Stimulated activated CD8-positive, alpha-beta memory T cell treated with anti-CD3 and anti-CD28 coated beads, Interleukin-15, amount 100 ng/mL, for 24 hours (primary cell): Measurements from ENCODE around the gene PCDHGA7.
"Not testable (repeated sequence)": the region's sequence is repeated elsewhere in the genome, so short reads cannot be mapped to it uniquely, and the experiment has no call there.

Source experiments
- DNase-seq: peaks from one replicate; pipeline ENCODE4 v3.0.0-alpha.2; 2020; ENCODE audit warnings: low read depth

Gene PCDHGA7

DNA sequence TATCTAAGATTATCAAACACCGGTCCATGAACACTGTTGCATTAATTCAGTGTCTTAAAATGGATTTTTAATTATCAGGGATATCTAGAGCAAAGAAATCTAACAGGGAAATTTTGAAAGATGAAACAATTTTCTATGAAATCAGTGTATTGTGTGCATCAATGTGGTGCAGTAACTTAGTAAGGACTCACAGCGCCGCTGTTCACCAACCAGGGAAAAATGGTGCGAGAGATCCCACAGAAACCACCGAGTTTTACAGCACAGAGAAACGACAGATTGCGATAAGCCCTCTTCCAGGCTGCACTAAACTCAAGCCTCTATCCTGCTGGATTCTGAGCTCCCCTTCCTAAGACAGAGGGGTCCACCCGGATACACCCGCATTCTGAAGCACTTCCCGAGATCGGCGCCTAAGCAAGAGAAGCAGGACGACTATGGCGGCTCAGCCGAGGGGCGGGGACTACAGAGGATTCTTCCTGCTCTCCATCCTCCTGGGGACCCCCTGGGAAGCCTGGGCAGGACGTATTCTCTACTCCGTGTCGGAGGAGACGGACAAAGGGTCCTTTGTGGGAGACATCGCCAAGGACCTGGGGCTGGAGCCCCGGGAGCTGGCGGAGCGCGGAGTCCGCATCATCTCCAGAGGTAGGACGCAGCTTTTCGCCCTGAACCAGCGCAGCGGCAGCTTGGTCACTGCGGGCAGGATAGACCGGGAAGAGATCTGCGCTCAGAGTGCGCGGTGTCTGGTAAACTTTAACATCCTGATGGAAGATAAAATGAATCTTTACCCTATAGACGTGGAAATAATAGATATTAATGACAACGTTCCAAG, at the start of gene PCDHGA7:
TSS of gene PCDHGA7 (plus strand) at position 274 of the 826 bp plus-strand sequence. CDS start at position 432, 158 bp downstream.
- no peak for DNase-seq

GRCh38 chr5:141338538-141339306, 43.8 kb upstream of the PCDHGA7 start, which contains the start of gene PCDHGA2:
Gene PCDHGA2 (plus strand): TSS chr5:141338760.
- DNase-seq, result no peak

- not testable (repeated sequence) for DNase-seq
These were observed 41.7 kb upstream of the PCDHGA7 start for GRCh38 chr5:141340781-141341354.

DNA sequence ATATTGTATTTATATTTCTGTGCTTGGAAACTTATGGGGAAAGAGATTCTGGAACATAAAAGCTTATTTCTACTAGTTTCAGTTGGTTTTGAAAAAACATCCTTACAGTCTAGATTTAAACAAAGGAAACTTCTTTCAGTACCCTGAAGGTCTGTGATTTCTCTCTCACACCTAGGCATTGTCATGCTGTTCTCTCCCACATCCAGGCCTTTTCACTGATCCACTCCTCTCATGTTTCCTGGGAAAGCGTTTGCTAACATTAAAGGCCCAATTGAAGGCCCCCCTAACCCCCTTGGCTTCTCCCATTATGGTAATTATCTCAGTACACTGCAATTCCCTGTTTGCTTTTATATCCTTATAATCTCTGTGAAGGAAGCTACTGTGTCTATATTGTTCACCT, 39.8 kb upstream of the PCDHGA7 start:
- DNase-seq, result no peak

GRCh38 chr5:141343242-141343952, 39.1 kb upstream of the PCDHGA7 start, which contains the start of gene PCDHGA3:
Gene PCDHGA3 (plus strand): TSS chr5:141343829. CDS start chr5:141344034, 205 bp downstream.
- no peak for DNase-seq

- DNase-seq, result no peak
These were observed 38.5 kb upstream of the PCDHGA7 start for GRCh38 chr5:141343953-141344463.

- no peak for DNase-seq
These were observed 37.2 kb upstream of the PCDHGA7 start for GRCh38 chr5:141345327-141345726.

DNA sequence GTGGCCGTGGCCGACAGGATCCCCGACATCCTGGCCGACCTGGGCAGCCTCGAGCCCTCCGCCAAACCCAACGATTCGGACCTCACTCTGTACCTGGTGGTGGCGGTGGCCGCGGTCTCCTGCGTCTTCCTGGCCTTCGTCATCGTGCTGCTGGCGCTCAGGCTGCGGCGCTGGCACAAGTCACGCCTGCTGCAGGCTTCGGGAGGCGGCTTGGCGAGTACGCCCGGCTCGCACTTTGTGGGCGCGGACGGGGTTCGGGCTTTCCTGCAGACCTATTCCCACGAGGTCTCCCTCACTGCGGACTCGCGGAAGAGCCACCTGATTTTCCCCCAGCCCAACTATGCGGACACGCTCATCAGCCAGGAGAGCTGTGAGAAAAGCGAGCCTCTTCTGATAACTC, 36.5 kb upstream of the PCDHGA7 start:
- not testable (repeated sequence) for DNase-seq

DNA sequence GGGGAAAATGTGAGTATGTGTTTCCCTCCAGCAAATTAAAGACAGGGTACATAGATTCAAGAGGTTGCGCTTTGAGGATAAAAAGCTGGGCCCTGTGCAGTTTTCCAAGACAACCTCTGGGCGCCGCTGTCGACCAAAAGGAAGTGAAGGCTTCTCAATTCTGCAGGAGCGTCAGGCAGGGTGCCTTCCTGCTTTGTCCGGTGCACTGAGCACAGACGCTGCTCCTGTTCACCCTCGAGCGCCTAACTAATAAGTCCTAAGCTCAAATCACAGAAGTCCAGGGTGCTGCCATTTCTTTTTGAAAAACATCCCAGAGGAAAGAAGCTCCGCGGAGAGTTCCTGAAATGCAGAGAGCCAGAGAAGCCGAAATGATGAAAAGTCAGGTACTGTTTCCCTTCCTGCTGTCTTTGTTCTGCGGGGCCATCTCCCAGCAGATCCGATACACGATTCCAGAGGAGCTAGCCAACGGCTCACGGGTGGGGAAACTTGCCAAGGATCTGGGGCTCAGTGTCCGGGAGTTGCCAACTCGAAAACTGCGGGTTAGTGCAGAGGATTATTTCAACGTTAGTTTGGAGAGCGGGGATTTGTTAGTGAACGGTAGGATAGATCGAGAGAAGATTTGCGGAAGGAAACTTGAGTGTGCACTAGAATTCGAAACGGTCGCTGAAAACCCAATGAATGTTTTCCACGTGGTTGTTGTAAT, 32.5 kb upstream of the PCDHGA7 start, which contains the start of gene PCDHGB1:
TSS of gene PCDHGB1 (plus strand) at position 183 of the 703 bp plus-strand sequence. CDS start at position 345, 162 bp downstream.
- no peak for DNase-seq

DNA sequence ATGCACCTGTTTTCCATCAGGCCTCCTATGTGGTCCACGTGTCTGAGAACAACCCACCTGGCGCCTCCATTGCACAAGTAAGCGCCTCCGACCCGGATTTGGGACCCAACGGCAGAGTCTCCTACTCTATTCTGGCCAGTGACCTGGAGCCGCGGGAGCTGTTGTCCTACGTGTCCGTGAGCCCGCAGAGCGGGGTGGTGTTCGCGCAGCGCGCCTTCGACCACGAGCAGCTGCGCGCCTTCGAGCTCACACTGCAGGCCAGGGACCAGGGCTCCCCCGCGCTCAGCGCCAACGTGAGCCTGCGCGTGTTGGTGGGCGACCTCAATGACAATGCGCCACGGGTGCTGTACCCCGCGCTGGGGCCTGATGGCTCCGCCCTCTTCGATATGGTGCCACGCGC, 31.0 kb upstream of the PCDHGA7 start:
- DNase-seq, result no peak

DNA sequence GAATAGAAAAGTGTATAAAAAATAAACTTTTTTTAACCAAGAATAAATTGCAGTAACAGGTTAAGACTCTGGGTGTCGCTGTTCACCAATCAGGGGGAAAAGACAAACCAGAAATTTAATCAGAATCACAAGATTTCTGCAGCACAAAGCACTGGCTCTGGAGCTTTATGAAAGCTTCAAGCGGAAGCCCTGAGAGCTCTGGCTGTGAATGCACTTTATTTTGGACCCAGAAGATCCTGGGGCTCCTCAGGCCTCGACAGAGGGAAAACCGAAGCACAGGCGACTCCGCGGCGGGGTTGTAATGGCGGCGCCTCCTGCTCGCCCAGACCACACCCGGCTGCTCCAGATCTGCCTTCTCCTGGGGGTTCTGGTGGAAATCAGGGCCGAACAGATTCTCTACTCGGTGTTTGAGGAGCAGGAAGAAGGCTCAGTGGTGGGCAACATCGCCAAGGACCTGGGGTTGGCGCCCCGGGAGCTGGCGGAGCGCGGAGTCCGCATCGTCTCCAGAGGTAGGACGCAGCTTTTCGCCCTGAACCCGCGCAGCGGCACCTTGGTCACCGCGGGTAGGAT, 27.6 kb upstream of the PCDHGA7 start, which contains the start of gene PCDHGA4:
TSS of gene PCDHGA4 (plus strand) at position 122 of the 570 bp plus-strand sequence. CDS start at position 209, 87 bp downstream.
- DNase-seq, result no peak

GRCh38 chr5:141355641-141356040, 26.9 kb upstream of the PCDHGA7 start:
- no peak for DNase-seq

DNA sequence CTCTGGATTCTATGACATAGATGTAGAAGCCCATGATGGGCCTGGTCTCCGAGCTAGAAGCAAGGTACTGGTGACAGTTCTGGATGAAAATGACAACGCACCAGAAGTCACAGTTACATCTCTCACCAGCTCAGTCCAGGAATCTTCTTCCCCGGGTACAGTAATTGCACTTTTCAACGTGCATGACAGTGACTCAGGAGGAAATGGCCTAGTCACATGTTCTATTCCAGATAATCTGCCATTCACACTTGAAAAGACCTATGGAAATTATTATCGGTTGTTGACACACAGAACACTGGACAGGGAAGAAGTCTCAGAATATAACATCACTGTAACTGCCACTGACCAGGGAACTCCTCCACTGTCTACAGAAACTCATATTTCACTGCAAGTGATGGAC, 26.4 kb upstream of the PCDHGA7 start:
- DNase-seq, result no peak

DNA sequence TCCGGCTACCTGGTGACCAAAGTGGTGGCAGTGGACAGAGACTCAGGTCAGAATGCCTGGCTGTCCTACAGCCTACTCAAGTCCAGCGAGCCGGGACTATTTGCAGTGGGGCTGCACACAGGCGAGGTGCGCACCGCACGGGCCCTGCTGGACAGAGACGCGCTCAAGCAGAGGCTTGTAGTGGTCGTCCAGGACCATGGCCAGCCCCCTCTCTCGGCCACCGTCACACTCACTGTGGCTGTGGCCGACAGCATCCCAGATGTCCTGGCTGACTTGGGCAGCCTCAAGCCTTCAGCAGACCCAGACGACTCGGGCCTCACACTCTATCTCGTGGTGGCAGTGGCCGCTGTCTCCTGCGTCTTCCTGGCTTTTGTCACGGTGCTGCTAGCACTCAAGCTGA, 25.6 kb upstream of the PCDHGA7 start:
- DNase-seq, result no peak

- DNase-seq, result no peak
These were observed 22.6 kb upstream of the PCDHGA7 start, which contains the start of gene PCDHGB2 for GRCh38 chr5:141359790-141360426. Gene PCDHGB2 (plus strand): TSS chr5:141359994. CDS start chr5:141360136, 142 bp downstream.

DNA sequence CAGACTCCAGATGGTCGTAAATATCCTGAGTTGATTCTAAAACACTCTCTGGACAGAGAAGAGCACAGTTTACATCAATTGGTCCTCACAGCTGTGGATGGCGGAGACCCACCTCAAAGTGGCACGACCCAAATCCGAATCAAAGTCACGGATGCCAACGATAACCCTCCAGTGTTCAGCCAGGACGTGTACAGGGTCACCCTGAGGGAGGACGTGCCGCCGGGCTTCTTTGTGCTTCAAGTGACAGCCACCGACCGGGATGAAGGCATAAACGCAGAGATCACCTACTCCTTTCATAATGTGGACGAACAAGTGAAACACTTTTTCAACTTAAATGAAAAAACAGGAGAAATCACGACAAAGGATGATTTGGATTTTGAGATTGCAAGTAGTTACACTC, 21.9 kb upstream of the PCDHGA7 start:
- DNase-seq, result no peak

DNA sequence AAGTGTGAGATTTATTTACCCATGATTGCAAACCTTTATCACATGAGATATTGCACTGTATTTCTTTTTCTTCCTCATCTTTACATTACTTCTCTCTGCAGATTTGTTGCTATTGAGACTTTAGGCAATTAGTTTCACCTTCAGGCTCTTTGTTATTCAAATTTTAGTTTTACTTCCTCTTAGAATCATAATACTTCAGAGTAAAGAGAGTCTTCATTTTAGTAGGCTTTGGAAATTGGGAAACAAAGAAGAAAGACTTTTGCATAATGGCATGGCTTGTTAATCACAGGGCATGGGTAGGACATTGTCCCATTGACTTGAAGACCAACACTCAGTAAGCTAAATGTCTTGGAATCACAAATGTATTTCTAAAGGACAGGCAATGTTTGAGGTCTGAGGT, 19.8 kb upstream of the PCDHGA7 start:
- no peak for DNase-seq

DNA sequence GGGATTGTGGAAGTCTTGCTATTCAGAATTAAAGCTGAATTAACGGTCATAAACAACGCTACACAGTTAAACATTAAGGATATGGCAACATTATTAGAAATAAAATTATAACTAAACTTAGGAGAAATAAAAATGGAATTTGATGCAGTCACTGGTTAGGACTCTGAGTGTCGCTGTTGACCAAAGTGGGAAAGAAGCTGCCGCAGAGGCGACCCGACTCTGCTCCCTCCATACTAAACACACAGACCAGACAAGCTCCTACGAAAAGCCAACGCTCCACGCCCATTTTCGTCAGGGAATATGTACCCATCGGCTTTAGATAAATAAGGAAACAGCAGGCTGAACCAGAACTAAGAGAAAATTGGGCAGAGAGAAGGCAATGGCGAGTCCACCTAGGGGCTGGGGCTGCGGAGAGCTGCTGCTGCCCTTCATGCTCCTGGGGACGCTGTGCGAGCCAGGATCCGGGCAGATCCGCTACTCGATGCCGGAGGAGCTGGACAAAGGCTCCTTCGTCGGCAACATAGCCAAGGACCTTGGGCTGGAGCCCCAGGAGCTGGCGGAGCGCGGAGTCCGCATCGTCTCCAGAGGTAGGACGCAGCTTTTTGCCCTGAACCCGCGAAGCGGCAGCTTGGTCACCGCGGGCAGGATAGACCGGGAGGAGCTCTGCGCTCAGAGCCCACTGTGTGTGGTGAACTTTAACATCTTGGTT, 18.4 kb upstream of the PCDHGA7 start, which contains the start of gene PCDHGA5:
TSS of gene PCDHGA5 (plus strand) at position 211 of the 709 bp plus-strand sequence. CDS start at position 380, 169 bp downstream.
- no peak for DNase-seq
